K562 (cell line): Measurements from ENCODE around the gene DAPK2. TPM values are rescaled to one million over a fixed set of nuclear protein-coding genes. Genes with fewer than 3 reads are reported as not detected.
A peak's percentile ranks its signal among the peaks of the same experiment; 100 is the strongest.

Experiments used
- ATAC-seq: fragments of 200-7000 bp; cut with Tn5 transposase; 3 replicates; pipeline ENCODE4 v1.9.1; 2020; ENCODE audit warnings: moderate library complexity
- BruUV-seq: library from RNA; stranded (reverse); fragments of 400-500 nt; replicated peaks from 2 replicates; lab custom pipeline; 2021; lab: Mats Ljungman, UMichigan
- CTCF ChIA-PET: fragments of 300-600 bp; formaldehyde crosslinking; extraction: SDS; loops from one replicate; lab custom pipeline; 2021; ENCODE audit warnings: low intra/inter-chr PET ratio; lab: Yijun Ruan, JAX
- POLR2A ChIA-PET: fragments of 300-600, 350-650 bp; sonication (Branson Sonifier 250); formaldehyde crosslinking; extraction: SDS; loops from one replicate; lab custom pipeline; 2021; ENCODE audit warnings: antibody characterized with exemption, inconsistent platforms; lab: Yijun Ruan, JAX
- DNase-seq, 4 experiments: peaks; one replicate each; pipeline versions ENCODE4 v3.0.0 to v3.0.0-alpha.2; 2011 to 2018; ENCODE audit warnings: low spot score in 3 of 4, mixed read lengths in 3 of 4; ENCODE audit errors: extremely low read depth in 1 of 4
- FAIRE-seq: peaks from 2 replicates; lab custom pipeline; 2011; peaks lifted over from hg19 to GRCh38; lab: Jason Lieb, UNC
- H2AFZ ChIP-seq: 2 replicates; pipeline ENCODE4 v1.6.0; 2011; ENCODE audit warnings: low read depth, low read length, control low read depth, inconsistent platforms
- H3K27ac ChIP-seq: fragments of 200-600 bp; 3 replicates; pipeline ENCODE4 v1.8.0; 2011; ENCODE audit warnings: low read depth, mild to moderate bottlenecking, control low read depth, inconsistent platforms, low read length, moderate library complexity, mixed read lengths; ENCODE audit errors: extremely low read depth
- H3K27me3 ChIP-seq, 2 experiments: fragments of 300-600 bp in 1 of 2; 2 replicates in 1 of 2; 3 replicates in 1 of 2; pipeline versions ENCODE4 v1.6.0 to v1.8.0; 2011; ENCODE audit warnings: inconsistent platforms in 2 of 2, low read length in 2 of 2, mild to moderate bottlenecking in 1 of 2, mixed read lengths in 1 of 2, moderate library complexity in 1 of 2; ENCODE audit not compliant: control insufficient read depth in 2 of 2, insufficient read depth in 2 of 2
- H3K36me3 ChIP-seq: fragments of 300-600 bp; 3 replicates; pipeline ENCODE4 v1.8.0; 2011; ENCODE audit warnings: mild to moderate bottlenecking, low read length, inconsistent platforms; ENCODE audit not compliant: control insufficient read depth, insufficient read depth
- H3K4me1 ChIP-seq, 2 experiments: fragments of 200-600 bp in 1 of 2; replicated peaks in 1 of 2; 2 replicates in 1 of 2; 3 replicates in 1 of 2; pipeline versions ENCODE4 v1.5.1 to v1.8.0; 2011; ENCODE audit warnings: inconsistent platforms in 2 of 2, low read length in 2 of 2, mild to moderate bottlenecking in 1 of 2, mixed read lengths in 1 of 2, moderate library complexity in 1 of 2; ENCODE audit not compliant: control insufficient read depth in 2 of 2, insufficient read depth in 2 of 2
- H3K4me2 ChIP-seq: 2 replicates; pipeline ENCODE4 v1.6.1; 2011; ENCODE audit warnings: low read length, control low read depth, inconsistent platforms, mixed read lengths; ENCODE audit not compliant: insufficient read depth
- H3K4me3 ChIP-seq: fragments of 200-600 bp; sonication (generic), shearing (Covaris generic); 2 replicates; pipeline ENCODE4 v1.5.1; 2016; ENCODE audit warnings: control low read depth, inconsistent platforms
- H3K79me2 ChIP-seq: fragments of 200-600 bp; 3 replicates; pipeline ENCODE4 v1.8.0; 2011; ENCODE audit warnings: low read length, inconsistent platforms; ENCODE audit not compliant: control insufficient read depth, insufficient read depth
- H3K9ac ChIP-seq, 2 experiments: 2 replicates each; pipeline versions ENCODE4 v1.6.0 to v1.6.1; 2011; ENCODE audit warnings: low read depth in 2 of 2, low read length in 2 of 2, control low read depth in 1 of 2, inconsistent platforms in 1 of 2, mild to moderate bottlenecking in 1 of 2, mixed read lengths in 1 of 2; ENCODE audit not compliant: insufficient read depth in 1 of 2
- H3K9me1 ChIP-seq: one replicate; pipeline ENCODE4 v1.6.0; 2011; ENCODE audit warnings: inconsistent platforms, mild to moderate bottlenecking, low read length, moderate library complexity; ENCODE audit not compliant: control insufficient read depth, insufficient read depth
- H3K9me3 ChIP-seq: replicated peaks from 2 replicates; pipeline ENCODE4 v1.5.1; 2011; ENCODE audit warnings: low read depth, low read length, inconsistent platforms; ENCODE audit not compliant: control insufficient read depth, insufficient read depth
- H4K20me1 ChIP-seq: replicated peaks from 2 replicates; pipeline ENCODE4 v1.6.1; 2011; ENCODE audit warnings: low read length, inconsistent platforms, mixed read lengths; ENCODE audit not compliant: control insufficient read depth, insufficient read depth
- CC2D1A ChIP-seq: fragments of 450-650 bp; IDR thresholded peaks from 2 replicates; pipeline ENCODE4 v1.6.1; 2017; ENCODE audit warnings: mild to moderate bottlenecking
- COPS2 ChIP-seq: fragments of 450-650 bp; conservative IDR thresholded peaks from 2 replicates; pipeline ENCODE4 v1.6.1; 2016; ENCODE audit warnings: mild to moderate bottlenecking, moderate library complexity
- CREB3L1 ChIP-seq: fragments of 450-650 bp; IDR thresholded peaks from 2 replicates; pipeline ENCODE4 v1.6.1; 2014; ENCODE audit warnings: low read depth, mild to moderate bottlenecking, moderate library complexity, borderline replicate concordance
- ESRRA ChIP-seq: fragments of 450-650 bp; IDR thresholded peaks from 2 replicates; pipeline ENCODE4 v1.6.1; 2014; ENCODE audit warnings: low read depth, mild to moderate bottlenecking, moderate library complexity, borderline replicate concordance
- ETV1 ChIP-seq: fragments of 450-650 bp; conservative IDR thresholded peaks from 2 replicates; pipeline ENCODE4 v1.6.1; 2016; ENCODE audit warnings: missing genetic modification characterization, control low read depth, low read depth, missing compliant biosample characterization
- MAX ChIP-seq: sonication (generic); formaldehyde crosslinking; IDR thresholded peaks from 2 replicates; pipeline ENCODE4 v1.9.0; 2022; ENCODE audit warnings: mild to moderate bottlenecking, missing genetic modification reagents
- RNF2 ChIP-seq: sonication (generic); IDR thresholded peaks from 2 replicates; pipeline ENCODE4 v1.6.1; 2016
- SAFB2 ChIP-seq: fragments of 200-400 bp; formaldehyde crosslinking; IDR thresholded peaks from 2 replicates; pipeline ENCODE4 v1.6.1; 2018; ENCODE audit warnings: borderline replicate concordance, low read length, low read depth, moderate library complexity; ENCODE audit not compliant: severe bottlenecking
- TRIM24 ChIP-seq, 2 experiments: fragments of 450-650 bp; IDR thresholded peaks; 2 replicates each; pipeline ENCODE4 v1.6.1; 2016
- TRIM28 ChIP-seq: fragments of 450-650 bp; IDR thresholded peaks from 2 replicates; pipeline ENCODE4 v1.6.1; 2017
- WGBS: fragments of 100-300 bp; shearing (Covaris generic); methylation state at CpG from one replicate; pipeline ENCODE4 v1.1.6; 2016; ENCODE audit warnings: low coverage, mixed read lengths; ENCODE audit not compliant: insufficient coverage; ENCODE audit errors: missing lambda C conversion rate; 5-methylcytosine and 5-hydroxymethylcytosine counted together
- in situ Hi-C: fragments of 300-500 bp; cut with MboI; formaldehyde crosslinking; loops from 4 replicates; pipeline ENCODE4 v1.15.0; 2018; ENCODE audit warnings: inconsistent platforms, mixed read lengths
- intact Hi-C: fragments of 100-400 bp; cut with micrococcal nuclease; formaldehyde crosslinking; loops from 2 replicates; pipeline ENCODE4 v1.14.2; 2022
- polyA plus RNA-seq, 8 experiments: library from polyadenylated mRNA; depleted of rRNA in 4 of 8; stranded (reverse) in 5 of 8; unstranded in 3 of 8; fragments of >200 nt; fragmentation: Nextera tagmentation in 2 of 8; fragmentation: Illumina TruSeq in 1 of 8; extraction: Ambion mirVana in 2 of 8; extraction: Trizol in 1 of 8; gene quantifications; 2 replicates each; pipeline versions ENCODE4 v1.2.1 to v1.2.3, GENCODE V29; 2011 to 2014; ENCODE audit warnings: inconsistent platforms in 1 of 8, missing spikeins in 1 of 8
- total RNA-seq, 7 experiments: library from RNA; depleted of rRNA in 6 of 7; stranded (reverse); fragments of >200 nt in 6 of 7; fragmentation: Illumina TruSeq in 2 of 7; extraction: Trizol in 2 of 7; gene quantifications; 2 replicates each; pipeline versions ENCODE4 v1.2.1 to v1.2.3, GENCODE V29; 2011 to 2021; ENCODE audit warnings: low replicate concordance in 1 of 7
- TF ChIP-seq, protein P1 (sequence below), 2 experiments: fragments of 450-650 bp; IDR thresholded peaks; 2 replicates each; pipeline ENCODE4 v1.6.1; 2018; ENCODE audit warnings: mild to moderate bottlenecking in 2 of 2, low read depth in 1 of 2; ENCODE audit not compliant: partially characterized antibody in 2 of 2
- TF ChIP-seq, protein P2 (sequence below): fragments of 450-650 bp; formaldehyde crosslinking; IDR thresholded peaks from 2 replicates; pipeline ENCODE4 v1.4.0; 2020; ENCODE audit warnings: mild to moderate bottlenecking, moderate library complexity

DAPK2 gene
- total and polyA plus RNA-seq, 9 of the 15 experiments (the other 6 are each of a cell fraction or from before 2014, with no cell fraction given), result 0.14 to 5.2 (median 2.2) TPM

DNA sequence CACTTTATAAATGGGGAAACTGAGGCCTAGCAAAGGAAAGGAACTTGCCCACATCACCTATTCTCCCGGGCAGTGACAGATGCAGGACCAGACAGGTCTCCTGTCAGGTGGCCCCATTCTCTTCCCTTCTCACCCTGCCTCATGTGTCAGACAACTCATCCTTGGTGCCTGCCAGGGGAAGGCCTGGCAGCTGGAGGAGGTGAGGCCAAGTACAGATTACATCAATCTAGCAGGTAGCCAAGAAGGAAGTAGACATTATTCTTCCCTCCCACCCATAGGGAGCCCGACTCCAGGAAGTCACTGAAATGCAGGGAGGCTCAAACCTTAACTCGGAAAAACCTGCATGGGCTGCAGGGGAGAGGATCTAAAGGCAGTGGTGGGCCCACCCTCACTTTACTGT, 39.6 kb downstream of the DAPK2 start (continued):
- TF ChIP-seq, protein P1, sequence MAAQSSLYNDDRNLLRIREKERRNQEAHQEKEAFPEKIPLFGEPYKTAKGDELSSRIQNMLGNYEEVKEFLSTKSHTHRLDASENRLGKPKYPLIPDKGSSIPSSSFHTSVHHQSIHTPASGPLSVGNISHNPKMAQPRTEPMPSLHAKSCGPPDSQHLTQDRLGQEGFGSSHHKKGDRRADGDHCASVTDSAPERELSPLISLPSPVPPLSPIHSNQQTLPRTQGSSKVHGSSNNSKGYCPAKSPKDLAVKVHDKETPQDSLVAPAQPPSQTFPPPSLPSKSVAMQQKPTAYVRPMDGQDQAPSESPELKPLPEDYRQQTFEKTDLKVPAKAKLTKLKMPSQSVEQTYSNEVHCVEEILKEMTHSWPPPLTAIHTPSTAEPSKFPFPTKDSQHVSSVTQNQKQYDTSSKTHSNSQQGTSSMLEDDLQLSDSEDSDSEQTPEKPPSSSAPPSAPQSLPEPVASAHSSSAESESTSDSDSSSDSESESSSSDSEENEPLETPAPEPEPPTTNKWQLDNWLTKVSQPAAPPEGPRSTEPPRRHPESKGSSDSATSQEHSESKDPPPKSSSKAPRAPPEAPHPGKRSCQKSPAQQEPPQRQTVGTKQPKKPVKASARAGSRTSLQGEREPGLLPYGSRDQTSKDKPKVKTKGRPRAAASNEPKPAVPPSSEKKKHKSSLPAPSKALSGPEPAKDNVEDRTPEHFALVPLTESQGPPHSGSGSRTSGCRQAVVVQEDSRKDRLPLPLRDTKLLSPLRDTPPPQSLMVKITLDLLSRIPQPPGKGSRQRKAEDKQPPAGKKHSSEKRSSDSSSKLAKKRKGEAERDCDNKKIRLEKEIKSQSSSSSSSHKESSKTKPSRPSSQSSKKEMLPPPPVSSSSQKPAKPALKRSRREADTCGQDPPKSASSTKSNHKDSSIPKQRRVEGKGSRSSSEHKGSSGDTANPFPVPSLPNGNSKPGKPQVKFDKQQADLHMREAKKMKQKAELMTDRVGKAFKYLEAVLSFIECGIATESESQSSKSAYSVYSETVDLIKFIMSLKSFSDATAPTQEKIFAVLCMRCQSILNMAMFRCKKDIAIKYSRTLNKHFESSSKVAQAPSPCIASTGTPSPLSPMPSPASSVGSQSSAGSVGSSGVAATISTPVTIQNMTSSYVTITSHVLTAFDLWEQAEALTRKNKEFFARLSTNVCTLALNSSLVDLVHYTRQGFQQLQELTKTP (IDR thresholded peaks at IDR 0.05; ENCODE audit: low read depth in 1 of 2, partially characterized antibody in 2 of 2), result no peak
- TF ChIP-seq ETV1 (tag), result no peak
- TF ChIP-seq, all 486 proteins: peak for 0

- H3K27me3 ChIP-seq, result no peaks in the 10 kb centered on the region
- ATAC-seq (peak; percentile 89), DNase-seq (peak; percentile 46 to 66 (median 59)), FAIRE-seq (peak; percentile 77)
- no peaks in the 10 kb centered on the region for H3K79me2 ChIP-seq
- in situ Hi-C loops (no loop called here), intact Hi-C loops (loop anchor here (2.0 kb wide), 1 partner anchor 42 kb away; the partner anchor contains the start of gene DAPK2)
- peaks cover 3 to 17% of the 10 kb centered on the region in 2 experiments; a peak in 4 of 5 replicates for H3K4me1 ChIP-seq
- H3K9ac ChIP-seq, result no peak overlapping the region
- H3K36me3 ChIP-seq, result no peaks in the 10 kb centered on the region
- no peaks in the 10 kb centered on the region for H4K20me1 ChIP-seq
- no TSS peak for BruUV-seq
- no peak overlapping the region for H3K27ac ChIP-seq
- ChIA-PET POLR2A (interaction anchor here (1.6 to 1.7 kb wide), 2 partner anchors 11 to 18 kb away, joined by 3 to 4 read pairs; no protein-coding TSS in a partner anchor), CTCF (no interaction called here)
- no peak overlapping the region for H2AFZ ChIP-seq
- H3K9me1 ChIP-seq, result no peaks in the 10 kb centered on the region
- WGBS, result 19% methylated on average over 5 of the region's 5 CpGs
- peak overlapping the region; percentile 6; the same call in 1 of the 2 replicates for H3K4me2 ChIP-seq
- H3K9me3 ChIP-seq, result no peaks in the 10 kb centered on the region
- no peak overlapping the region for H3K4me3 ChIP-seq
- TF ChIP-seq CREB3L1 (0 out of 2 replicates have a peak, but pooled peaks have one; percentile 17), TRIM28 (no peak), ESRRA (peak; percentile 82), SAFB2 (no peak), COPS2 (no peak), MAX (CRISPR knock-in tag) (peak; percentile 79), RNF2 (no peak), TRIM24 (IDR thresholded peaks at IDR 0.05) (no peak), CC2D1A (no peak)
- TF ChIP-seq, protein P2, sequence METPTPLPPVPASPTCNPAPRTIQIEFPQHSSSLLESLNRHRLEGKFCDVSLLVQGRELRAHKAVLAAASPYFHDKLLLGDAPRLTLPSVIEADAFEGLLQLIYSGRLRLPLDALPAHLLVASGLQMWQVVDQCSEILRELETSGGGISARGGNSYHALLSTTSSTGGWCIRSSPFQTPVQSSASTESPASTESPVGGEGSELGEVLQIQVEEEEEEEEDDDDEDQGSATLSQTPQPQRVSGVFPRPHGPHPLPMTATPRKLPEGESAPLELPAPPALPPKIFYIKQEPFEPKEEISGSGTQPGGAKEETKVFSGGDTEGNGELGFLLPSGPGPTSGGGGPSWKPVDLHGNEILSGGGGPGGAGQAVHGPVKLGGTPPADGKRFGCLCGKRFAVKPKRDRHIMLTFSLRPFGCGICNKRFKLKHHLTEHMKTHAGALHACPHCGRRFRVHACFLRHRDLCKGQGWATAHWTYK (CRISPR knock-in tag), result no peak
Observed at GRCh38 chr15:64004587-64004986, 41.7 kb downstream of the DAPK2 start.
